ENCODE measurements around the gene ISG15.

Gene ISG15

DNA sequence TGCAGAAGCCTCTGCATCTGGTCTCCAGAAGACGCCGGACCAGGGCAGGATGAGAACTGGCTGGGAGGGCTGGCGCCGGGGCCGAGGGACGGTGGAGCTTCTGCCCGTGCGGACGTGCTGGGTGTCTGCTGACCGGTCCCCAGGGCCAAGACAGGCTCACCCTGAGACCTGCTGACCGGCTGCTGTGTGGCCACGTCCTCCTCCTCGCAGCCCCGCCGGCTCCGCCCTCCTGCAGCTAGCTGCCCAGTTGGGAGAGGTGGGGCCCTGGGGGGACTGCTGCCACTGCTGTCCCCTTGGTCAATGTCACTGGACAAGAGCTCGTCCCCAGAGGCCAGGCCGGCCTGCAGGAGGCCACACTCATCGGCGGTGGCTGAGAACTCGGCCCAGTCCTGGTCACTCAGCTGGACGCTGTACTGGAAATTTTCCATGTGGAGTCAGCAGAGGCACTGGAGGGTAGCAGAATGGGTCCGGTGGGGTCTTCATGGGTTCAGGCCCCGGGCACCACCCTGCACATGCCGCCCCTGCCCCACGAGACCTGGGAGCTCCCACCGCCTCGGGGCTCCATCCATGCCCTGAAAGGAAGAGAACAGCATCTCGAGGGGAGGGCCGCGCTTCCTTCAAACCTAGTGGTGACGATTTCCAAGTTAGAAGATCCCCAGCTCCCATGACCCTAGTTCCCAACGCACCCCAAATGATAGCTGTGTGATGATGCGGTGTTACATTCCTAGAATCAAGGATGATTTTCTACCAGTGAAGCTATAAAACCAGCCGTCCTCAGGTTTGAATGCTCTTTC is 32.5 kb upstream of the ISG15 start:
- TF ChIP-seq, protein P1, sequence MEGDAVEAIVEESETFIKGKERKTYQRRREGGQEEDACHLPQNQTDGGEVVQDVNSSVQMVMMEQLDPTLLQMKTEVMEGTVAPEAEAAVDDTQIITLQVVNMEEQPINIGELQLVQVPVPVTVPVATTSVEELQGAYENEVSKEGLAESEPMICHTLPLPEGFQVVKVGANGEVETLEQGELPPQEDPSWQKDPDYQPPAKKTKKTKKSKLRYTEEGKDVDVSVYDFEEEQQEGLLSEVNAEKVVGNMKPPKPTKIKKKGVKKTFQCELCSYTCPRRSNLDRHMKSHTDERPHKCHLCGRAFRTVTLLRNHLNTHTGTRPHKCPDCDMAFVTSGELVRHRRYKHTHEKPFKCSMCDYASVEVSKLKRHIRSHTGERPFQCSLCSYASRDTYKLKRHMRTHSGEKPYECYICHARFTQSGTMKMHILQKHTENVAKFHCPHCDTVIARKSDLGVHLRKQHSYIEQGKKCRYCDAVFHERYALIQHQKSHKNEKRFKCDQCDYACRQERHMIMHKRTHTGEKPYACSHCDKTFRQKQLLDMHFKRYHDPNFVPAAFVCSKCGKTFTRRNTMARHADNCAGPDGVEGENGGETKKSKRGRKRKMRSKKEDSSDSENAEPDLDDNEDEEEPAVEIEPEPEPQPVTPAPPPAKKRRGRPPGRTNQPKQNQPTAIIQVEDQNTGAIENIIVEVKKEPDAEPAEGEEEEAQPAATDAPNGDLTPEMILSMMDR (IDR thresholded peaks at IDR 0.05; ENCODE audit: control insufficient read depth, extremely low read depth, insufficient read depth): no peak
- no peak overlapping the region for H3K4me3 ChIP-seq (ENCODE audit: low read depth, low read length)
- no peak for DNase-seq (ENCODE audit: low read depth)

DNA sequence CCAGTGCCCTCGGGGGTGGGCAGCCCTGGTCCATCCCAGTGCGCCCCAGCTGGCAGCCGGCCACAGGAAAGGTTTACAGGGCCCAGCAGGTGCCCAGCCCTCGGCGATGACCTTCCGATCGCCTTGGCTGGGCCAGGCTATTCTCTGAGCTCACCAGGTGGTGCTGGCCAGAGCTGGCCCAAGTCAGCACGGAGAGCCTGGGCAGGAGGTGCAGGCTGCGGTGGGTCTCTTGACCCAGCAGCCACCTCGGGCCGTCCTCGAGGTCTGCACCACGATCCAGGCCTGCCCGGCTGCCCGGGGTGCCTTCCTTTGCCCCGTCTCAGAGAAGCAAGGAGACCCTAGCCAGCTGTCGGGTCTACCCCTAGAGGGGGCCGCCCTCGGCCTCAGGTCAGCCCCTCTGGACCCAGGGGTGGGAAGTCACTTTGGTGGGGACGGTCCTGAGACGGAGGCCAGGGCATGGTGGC is 31.8 kb upstream of the ISG15 start:
- TF ChIP-seq, protein P1 (IDR thresholded peaks at IDR 0.05; ENCODE audit: control insufficient read depth, extremely low read depth, insufficient read depth): no peak
- no peak for DNase-seq (ENCODE audit: low read depth)
- H3K4me3 ChIP-seq (ENCODE audit: low read depth, low read length): no peak overlapping the region

DNA sequence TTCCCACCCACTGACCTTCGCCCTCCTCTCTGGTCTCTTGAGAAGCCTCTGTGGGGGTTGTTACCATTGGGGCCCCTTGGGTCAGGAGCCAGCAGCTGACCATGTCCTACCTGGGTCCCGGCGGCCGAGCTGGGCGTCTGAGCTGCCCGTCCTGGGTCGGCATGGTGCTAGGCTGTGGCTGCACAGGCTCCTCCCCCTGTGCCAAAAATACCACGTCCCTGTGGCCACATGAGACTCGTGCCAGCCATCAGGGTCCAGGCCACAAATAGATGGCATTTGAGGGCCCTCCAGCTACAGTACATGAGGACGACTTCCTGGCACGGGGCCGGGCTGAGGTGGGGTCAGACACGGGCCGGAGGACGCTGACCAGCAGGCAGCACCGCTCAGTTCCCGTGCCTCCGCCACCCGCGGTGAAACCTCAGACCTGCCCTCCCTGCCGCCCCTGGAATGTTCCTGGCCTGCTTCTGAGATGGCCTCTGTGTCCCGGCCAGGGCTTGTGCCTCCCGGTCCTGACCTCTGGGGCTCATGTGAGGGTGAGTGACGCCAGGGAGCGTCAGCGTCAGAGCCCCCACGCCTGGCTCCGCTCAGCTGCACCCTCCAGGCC is 31.2 kb upstream of the ISG15 start, which contains the start of gene PERM1:
PERM1 (minus strand) TSS at position 139 of the 604 bp plus-strand sequence. CDS start 1,064 bp downstream, outside the sequence.
- no peak for DNase-seq (ENCODE audit: low read depth)
- TF ChIP-seq, protein P1 (IDR thresholded peaks at IDR 0.05; ENCODE audit: control insufficient read depth, extremely low read depth, insufficient read depth): no peak
- no peak within 1 kb of the TSS for H3K4me3 ChIP-seq (ENCODE audit: low read depth, low read length)

DNA sequence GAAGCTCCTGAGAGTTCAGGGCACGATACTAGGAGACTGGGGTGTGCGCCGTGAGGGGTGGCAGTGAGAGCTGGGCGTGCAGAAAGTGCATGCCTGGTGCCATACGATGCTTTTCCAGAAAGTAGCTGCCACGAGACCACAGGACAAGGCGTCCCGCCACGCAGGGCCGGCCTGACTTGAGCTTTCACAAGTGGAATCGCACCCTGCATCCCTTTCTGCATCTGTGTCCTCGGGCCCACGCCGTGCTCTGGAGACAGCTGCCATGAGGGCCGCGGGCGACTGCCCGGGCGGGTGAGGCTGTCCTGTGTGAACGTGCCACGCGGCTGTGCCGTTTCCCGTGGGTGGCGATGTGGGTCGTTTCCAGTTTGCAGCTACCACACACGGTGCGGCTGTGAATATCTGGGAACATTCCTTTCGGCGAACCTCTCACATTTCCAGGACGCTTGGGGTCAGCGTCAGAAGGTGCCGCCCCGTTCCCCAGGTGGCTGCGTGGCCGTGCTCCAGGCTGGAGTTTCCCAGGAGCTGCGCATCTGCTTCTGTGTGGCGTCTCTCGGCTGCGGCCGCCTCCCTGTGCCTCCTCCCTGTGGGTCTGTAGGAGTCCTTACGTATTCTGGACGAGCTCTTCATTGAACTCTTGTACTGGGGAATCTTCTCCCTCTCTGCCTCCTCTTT is 30.4 kb upstream of the ISG15 start:
- TF ChIP-seq, protein P1 (IDR thresholded peaks at IDR 0.05; ENCODE audit: control insufficient read depth, extremely low read depth, insufficient read depth): no peak
- DNase-seq (ENCODE audit: low read depth): no peak
- no peak overlapping the region for H3K4me3 ChIP-seq (ENCODE audit: low read depth, low read length)

DNA sequence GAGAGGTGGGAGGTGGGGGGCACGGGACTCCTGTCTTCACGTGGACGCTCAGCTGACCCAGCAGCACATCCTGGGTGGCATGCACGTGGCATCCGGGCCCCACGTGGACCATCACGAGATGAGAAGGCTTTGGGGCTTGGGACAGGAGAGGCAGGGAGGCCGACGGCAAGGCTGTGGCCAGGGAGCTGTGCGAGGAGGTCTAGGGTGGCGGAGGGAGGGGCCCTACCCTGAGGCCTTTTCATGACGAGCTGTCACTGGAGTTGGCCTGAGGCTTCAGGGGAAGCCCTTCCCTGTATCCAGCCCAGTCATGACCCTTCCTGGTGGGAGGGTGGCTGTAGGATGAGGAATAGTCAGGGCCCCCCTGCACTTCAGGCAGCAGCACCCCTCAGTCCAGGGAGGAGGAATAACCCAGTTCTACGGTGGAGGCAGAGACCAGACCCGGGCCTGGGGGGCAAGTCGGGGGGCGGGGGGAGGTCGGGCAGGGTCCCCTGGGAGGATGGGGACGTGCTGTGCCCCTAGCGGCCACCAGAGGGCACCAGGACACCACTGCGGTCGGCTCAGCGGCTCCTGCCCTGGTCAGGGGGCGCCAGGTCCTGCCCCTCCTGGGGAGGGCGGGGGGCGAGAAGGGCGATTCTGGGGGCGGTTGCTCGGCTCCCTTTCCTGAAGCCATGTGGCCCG is 29.4 kb upstream of the ISG15 start:
- H3K4me3 ChIP-seq (ENCODE audit: low read depth, low read length): 0 out of 2 replicates have a peak overlapping the region, but pooled peaks have one; percentile 21
- DNase-seq (ENCODE audit: low read depth): no peak
- TF ChIP-seq, protein P1 (IDR thresholded peaks at IDR 0.05; ENCODE audit: control insufficient read depth, extremely low read depth, insufficient read depth): peak; percentile 90

DNA sequence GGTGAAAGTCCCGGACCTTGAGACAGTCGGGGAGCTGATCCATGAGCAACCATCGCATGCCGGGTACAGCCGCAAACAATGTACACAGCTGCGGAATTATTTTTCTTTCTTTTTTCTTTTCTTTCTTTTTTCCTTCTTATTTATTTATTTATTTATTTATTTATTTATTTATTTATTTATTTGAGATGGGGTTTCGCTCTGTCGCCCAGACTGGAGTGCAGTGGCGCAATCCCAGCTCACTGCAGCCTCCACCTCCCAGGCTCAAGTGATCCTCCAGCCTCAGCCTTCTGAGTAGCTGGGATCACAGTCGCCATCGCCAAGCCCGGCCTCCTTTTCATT is 28.9 kb upstream of the ISG15 start:
- TF ChIP-seq, protein P1 (IDR thresholded peaks at IDR 0.05; ENCODE audit: control insufficient read depth, extremely low read depth, insufficient read depth): no peak
- H3K4me3 ChIP-seq (ENCODE audit: low read depth, low read length): 0 out of 2 replicates have a peak overlapping the region, but pooled peaks have one; percentile 21
- no peak for DNase-seq (ENCODE audit: low read depth)

Measured in LNCaP clone FGC (cell line).